Neutrophil (primary cell): ENCODE results near the gene CNTN6.

Source experiments
- H3K27ac ChIP-seq: fragments of 200-600 bp; sonication (generic); 2 replicates; pipeline ENCODE4 v1.5.1; 2016; ENCODE audit warnings: mild to moderate bottlenecking, moderate library complexity
- H3K27me3 ChIP-seq: fragments of 200-600 bp; sonication (generic); 2 replicates; pipeline ENCODE4 v1.6.0; 2016; ENCODE audit warnings: mild to moderate bottlenecking
- H3K36me3 ChIP-seq: fragments of 200-600 bp; sonication (generic); 2 replicates; pipeline ENCODE4 v1.5.1; 2017
- H3K4me1 ChIP-seq, 2 experiments: fragments of 200-600 bp in 1 of 2; sonication (generic) in 1 of 2; 1 replicate in 1 of 2; 2 replicates in 1 of 2; pipeline versions ENCODE4 v1.5.1 to v1.6.1; 2013 to 2016; ENCODE audit warnings: low read depth in 1 of 2, low read length in 1 of 2, mild to moderate bottlenecking in 1 of 2, moderate library complexity in 1 of 2; ENCODE audit not compliant: control insufficient read depth in 1 of 2, insufficient read depth in 1 of 2
- H3K4me3 ChIP-seq, 2 experiments: fragments of 200-600 bp in 1 of 2; sonication (generic) in 1 of 2; 1 replicate in 1 of 2; 2 replicates in 1 of 2; pipeline ENCODE4 v1.5.1; 2013 to 2016; ENCODE audit warnings: low read depth in 1 of 2, low read length in 1 of 2, mild to moderate bottlenecking in 1 of 2, moderate library complexity in 1 of 2
- H3K9me3 ChIP-seq: fragments of 200-600 bp; sonication (generic); 2 replicates; pipeline ENCODE4 v1.5.1; 2016
- TF ChIP-seq, protein P1 (sequence below): fragments of 200-600 bp; sonication (generic); IDR thresholded peaks from 2 replicates; pipeline ENCODE4 v1.5.1; 2016; ENCODE audit warnings: antibody characterized with exemption

CNTN6 gene

DNA sequence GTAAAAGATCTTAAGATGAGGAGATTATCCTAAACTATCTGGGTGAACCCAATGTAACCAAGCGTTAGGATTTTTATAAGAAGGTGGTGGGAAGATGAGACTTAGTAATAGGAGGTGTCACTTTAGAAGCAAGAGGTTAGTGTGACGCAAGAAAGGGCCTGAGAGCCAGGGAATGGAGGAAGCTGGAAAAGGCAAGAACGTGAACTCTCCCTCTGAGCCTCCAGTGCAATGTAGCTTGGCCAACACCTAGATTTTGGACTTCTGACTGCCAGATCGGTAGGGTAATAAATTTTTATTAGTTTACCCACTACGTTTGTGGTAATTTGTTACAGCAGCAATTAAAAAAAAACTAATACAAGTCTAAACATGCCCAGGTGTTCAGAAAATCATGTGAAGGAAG, 20.8 kb upstream of the CNTN6 start:
- no peaks in the 10 kb centered on the region for H3K9me3 ChIP-seq
- no peaks in the 10 kb centered on the region for H3K36me3 ChIP-seq
- no peak overlapping the region for H3K4me3 ChIP-seq
- H3K27me3 ChIP-seq = no peaks in the 10 kb centered on the region
- H3K27ac ChIP-seq = no peak overlapping the region
- H3K4me1 ChIP-seq = no peaks in the 10 kb centered on the region
- TF ChIP-seq, protein P1, sequence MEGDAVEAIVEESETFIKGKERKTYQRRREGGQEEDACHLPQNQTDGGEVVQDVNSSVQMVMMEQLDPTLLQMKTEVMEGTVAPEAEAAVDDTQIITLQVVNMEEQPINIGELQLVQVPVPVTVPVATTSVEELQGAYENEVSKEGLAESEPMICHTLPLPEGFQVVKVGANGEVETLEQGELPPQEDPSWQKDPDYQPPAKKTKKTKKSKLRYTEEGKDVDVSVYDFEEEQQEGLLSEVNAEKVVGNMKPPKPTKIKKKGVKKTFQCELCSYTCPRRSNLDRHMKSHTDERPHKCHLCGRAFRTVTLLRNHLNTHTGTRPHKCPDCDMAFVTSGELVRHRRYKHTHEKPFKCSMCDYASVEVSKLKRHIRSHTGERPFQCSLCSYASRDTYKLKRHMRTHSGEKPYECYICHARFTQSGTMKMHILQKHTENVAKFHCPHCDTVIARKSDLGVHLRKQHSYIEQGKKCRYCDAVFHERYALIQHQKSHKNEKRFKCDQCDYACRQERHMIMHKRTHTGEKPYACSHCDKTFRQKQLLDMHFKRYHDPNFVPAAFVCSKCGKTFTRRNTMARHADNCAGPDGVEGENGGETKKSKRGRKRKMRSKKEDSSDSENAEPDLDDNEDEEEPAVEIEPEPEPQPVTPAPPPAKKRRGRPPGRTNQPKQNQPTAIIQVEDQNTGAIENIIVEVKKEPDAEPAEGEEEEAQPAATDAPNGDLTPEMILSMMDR = no peak

DNA sequence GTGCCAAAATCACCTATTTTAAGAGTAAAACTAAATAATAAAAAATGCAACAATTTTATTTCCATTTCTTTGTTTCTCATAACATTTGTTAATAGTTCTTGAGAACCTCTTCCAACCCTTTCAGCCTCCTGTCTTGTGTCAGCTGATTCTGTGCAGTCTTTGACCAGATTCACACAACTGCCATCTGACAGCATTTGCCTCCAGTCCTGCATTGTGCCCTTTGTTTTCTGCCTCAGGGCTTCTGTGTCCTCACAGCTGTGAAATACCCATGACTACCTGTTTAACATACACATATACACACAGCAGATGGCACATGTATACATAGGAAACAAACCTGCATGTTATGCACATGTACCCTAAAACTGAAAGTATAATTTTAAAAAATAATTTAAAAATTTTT, 13.2 kb upstream of the CNTN6 start:
- H3K4me1 ChIP-seq = no peaks in the 10 kb centered on the region
- H3K27me3 ChIP-seq = no peaks in the 10 kb centered on the region
- no peak overlapping the region for H3K27ac ChIP-seq
- no peaks in the 10 kb centered on the region for H3K9me3 ChIP-seq
- no peaks in the 10 kb centered on the region for H3K36me3 ChIP-seq
- TF ChIP-seq, protein P1 = no peak
- no peak overlapping the region for H3K4me3 ChIP-seq

DNA sequence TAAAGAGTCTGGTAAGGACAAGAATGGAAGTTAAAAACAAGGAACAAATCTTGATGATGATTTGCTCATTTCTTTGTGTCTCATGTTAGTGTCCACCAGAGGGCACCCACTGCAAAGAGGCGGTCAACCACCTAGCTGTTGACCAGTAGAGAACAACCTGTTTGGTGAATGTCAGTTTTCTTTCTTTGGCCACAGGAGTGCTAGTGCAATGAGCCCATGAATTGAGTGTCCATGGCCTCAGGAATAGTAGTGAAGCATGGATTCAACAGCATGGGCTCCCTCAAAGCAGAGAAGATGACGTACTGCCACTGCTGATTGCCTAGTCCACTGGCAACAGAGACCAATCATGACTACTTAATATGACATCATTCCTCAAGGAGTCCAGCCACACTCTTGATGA, 10.7 kb upstream of the CNTN6 start:
- TF ChIP-seq, protein P1 = no peak

DNA sequence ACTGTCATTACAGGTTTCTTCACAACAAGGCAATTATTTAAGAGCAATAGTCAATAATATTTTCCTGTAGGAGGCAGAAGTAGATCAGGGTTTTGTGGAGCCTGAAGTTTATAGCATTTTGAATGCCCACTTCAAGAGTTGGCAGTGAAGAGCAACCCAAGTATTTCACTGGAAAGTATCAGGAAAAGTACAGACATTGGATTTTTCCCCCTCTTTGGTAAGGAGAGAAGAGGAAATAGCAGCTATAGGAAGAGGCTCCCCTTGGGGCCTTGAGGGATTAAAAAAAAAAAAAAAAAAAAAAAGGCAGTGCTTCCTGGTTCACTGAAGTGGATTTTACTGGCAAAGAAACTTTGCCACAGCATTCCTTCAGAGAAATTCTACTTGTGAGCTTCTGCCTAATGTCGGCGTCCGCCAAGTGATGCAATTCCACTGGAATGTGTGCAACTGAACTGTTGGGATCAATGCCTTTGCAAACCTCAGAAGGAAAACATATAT, 5.7 kb upstream of the CNTN6 start:
- no peak overlapping the region for H3K27ac ChIP-seq
- no peaks in the 10 kb centered on the region for H3K9me3 ChIP-seq
- H3K36me3 ChIP-seq = no peaks in the 10 kb centered on the region
- no peaks in the 10 kb centered on the region for H3K27me3 ChIP-seq
- TF ChIP-seq, protein P1 = no peak
- no peaks in the 10 kb centered on the region for H3K4me1 ChIP-seq
- H3K4me3 ChIP-seq = no peak overlapping the region

More for the DNA sequence above, 10.7 kb upstream of the CNTN6 start:
- Histone ChIP-seq H3K9me3 (no peaks in the 10 kb centered on the region), H3K4me3 (no peak overlapping the region), H3K4me1 (no peaks in the 10 kb centered on the region), H3K36me3 (no peaks in the 10 kb centered on the region), H3K27me3 (no peaks in the 10 kb centered on the region), H3K27ac (no peak overlapping the region)

DNA sequence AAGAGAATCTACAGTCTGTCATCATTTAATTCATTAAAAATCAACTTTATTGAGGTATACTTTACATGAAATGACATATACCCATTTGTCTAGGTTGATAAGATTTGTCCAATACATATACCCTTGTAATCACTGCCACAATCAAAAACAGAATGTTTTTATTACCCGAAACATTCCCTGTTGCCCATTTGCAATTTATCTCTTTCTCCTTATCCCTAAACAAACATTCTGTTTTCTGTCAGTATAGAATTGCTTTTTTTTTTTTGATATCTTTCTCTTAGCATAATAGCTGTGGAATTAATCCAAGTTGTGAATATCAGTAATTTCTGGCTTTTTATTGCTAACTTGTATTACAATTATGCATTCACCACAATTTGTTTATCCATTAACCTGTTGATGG, 4.3 kb upstream of the CNTN6 start:
- H3K27ac ChIP-seq = no peak overlapping the region
- H3K4me1 ChIP-seq = no peaks in the 10 kb centered on the region
- H3K4me3 ChIP-seq = no peak overlapping the region
- no peaks in the 10 kb centered on the region for H3K36me3 ChIP-seq
- TF ChIP-seq, protein P1 = no peak
- no peaks in the 10 kb centered on the region for H3K9me3 ChIP-seq
- no peaks in the 10 kb centered on the region for H3K27me3 ChIP-seq

DNA sequence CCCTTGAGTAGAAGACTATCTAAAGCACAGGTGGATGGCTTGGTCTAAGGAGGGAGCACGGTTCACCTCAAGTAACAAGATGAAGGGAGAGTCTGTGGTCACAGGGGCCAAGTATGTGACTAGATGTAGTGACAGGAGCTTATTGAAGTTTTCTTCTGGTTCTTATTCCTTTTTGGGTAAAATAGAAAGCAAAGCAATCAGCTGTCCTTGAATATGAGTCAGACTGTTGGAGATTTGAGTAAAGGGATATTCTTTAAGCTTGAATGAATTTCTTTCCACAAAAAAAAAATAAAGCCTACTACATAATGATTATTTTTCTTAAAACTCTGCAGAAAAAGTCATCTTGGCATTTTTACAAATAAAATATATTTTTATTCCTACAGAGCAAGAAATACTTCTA, 1.5 kb upstream of the CNTN6 start:
- no peaks in the 10 kb centered on the region for H3K27me3 ChIP-seq
- H3K9me3 ChIP-seq = no peaks in the 10 kb centered on the region
- H3K4me3 ChIP-seq = no peak overlapping the region
- H3K27ac ChIP-seq = no peak overlapping the region
- TF ChIP-seq, protein P1 = no peak
- H3K4me1 ChIP-seq = no peaks in the 10 kb centered on the region
- no peaks in the 10 kb centered on the region for H3K36me3 ChIP-seq
